IMR-90 (cell line): Measurements from ENCODE around the gene CDHR1. TPM values are rescaled to one million over a fixed set of nuclear protein-coding genes. Genes with fewer than 3 reads are reported as not detected.

ENCODE experiments used
- ATAC-seq: fragments of 200-7000 bp; cut with Tn5 transposase; 2 replicates; pipeline ENCODE4 v1.9.1; 2020; ENCODE audit warnings: low read depth, mild to moderate bottlenecking, moderate library complexity
- BruUV-seq: library from RNA; stranded (reverse); fragments of 400-500 nt; replicated peaks from 2 replicates; lab custom pipeline; 2021; lab: Mats Ljungman, UMichigan
- CTCF ChIA-PET: fragments of 300-600 bp; formaldehyde crosslinking; extraction: SDS; loops from one replicate; lab custom pipeline; 2021; ENCODE audit warnings: antibody characterized with exemption; lab: Yijun Ruan, JAX
- POLR2A ChIA-PET: fragments of 300-600 bp; sonication (Branson Sonifier 250); formaldehyde crosslinking; loops from one replicate; lab custom pipeline; 2022; ENCODE audit warnings: antibody characterized with exemption; ENCODE audit not compliant: unreplicated experiment; lab: Charles Lee
- DNase-seq: peaks from one replicate; pipeline ENCODE4 v3.0.0; 2013
- H2AFZ ChIP-seq: replicated peaks from 2 replicates; pipeline ENCODE3; 2013; ENCODE audit warnings: low read length, mild to moderate bottlenecking; ENCODE audit not compliant: poor library complexity
- H2AK5ac ChIP-seq: 2 replicates; pipeline ENCODE4 v1.6.1; 2013; ENCODE audit warnings: low read depth, low read length, inconsistent platforms
- H2AK9ac ChIP-seq: replicated peaks from 2 replicates; pipeline ENCODE3; 2013; ENCODE audit warnings: mild to moderate bottlenecking, low read depth, low read length, moderate library complexity; ENCODE audit not compliant: poor library complexity
- H2BK120ac ChIP-seq: 2 replicates; pipeline ENCODE4 v1.6.1; 2013; ENCODE audit warnings: low read depth, low read length, inconsistent platforms
- H2BK15ac ChIP-seq: 3 replicates; pipeline ENCODE4 v1.6.1; 2013; ENCODE audit warnings: low read depth, low read length, inconsistent platforms
- H2BK20ac ChIP-seq: 2 replicates; pipeline ENCODE4 v1.6.1; 2013; ENCODE audit warnings: low read depth, mild to moderate bottlenecking, inconsistent platforms, low read length, moderate library complexity
- H2BK5ac ChIP-seq: 2 replicates; pipeline ENCODE4 v1.6.1; 2013; ENCODE audit warnings: mild to moderate bottlenecking, low read depth, low read length, inconsistent platforms; ENCODE audit not compliant: poor library complexity, severe bottlenecking
- H3K14ac ChIP-seq: replicated peaks from 2 replicates; pipeline ENCODE4 v1.6.1; 2013; ENCODE audit warnings: low read depth, low read length, inconsistent platforms
- H3K18ac ChIP-seq: 2 replicates; pipeline ENCODE4 v1.6.1; 2013; ENCODE audit warnings: low read depth, low read length, control low read depth
- H3K23ac ChIP-seq: 2 replicates; pipeline ENCODE4 v1.6.1; 2013; ENCODE audit warnings: low read depth, low read length, inconsistent platforms
- H3K27ac ChIP-seq: 2 replicates; pipeline ENCODE4 v1.5.1; 2013; ENCODE audit warnings: mild to moderate bottlenecking, control low read depth, low read length; ENCODE audit not compliant: insufficient read depth
- H3K27me3 ChIP-seq: 2 replicates; pipeline ENCODE4 v1.6.1; 2013; ENCODE audit warnings: low read length; ENCODE audit not compliant: control insufficient read depth, insufficient read depth
- H3K36me3 ChIP-seq: 2 replicates; pipeline ENCODE4 v1.6.1; 2013; ENCODE audit warnings: low read length, mixed read lengths; ENCODE audit not compliant: control insufficient read depth, insufficient read depth
- H3K4ac ChIP-seq: 2 replicates; pipeline ENCODE4 v1.6.1; 2013; ENCODE audit warnings: low read depth, low read length, inconsistent platforms
- H3K4me1 ChIP-seq: 2 replicates; pipeline ENCODE4 v1.6.1; 2013; ENCODE audit warnings: low read length, mixed read lengths; ENCODE audit not compliant: control insufficient read depth, insufficient read depth
- H3K4me2 ChIP-seq: 2 replicates; pipeline ENCODE4 v1.6.1; 2013; ENCODE audit warnings: low read depth, mild to moderate bottlenecking, control low read depth, low read length, moderate library complexity
- H3K4me3 ChIP-seq: 2 replicates; pipeline ENCODE4 v1.5.1; 2013; ENCODE audit warnings: low read depth, mild to moderate bottlenecking, control low read depth, low read length, moderate library complexity; ENCODE audit not compliant: insufficient read depth
- H3K56ac ChIP-seq: 2 replicates; pipeline ENCODE4 v1.6.1; 2013; ENCODE audit warnings: low read length, inconsistent platforms; ENCODE audit not compliant: insufficient read depth; ENCODE audit errors: extremely low read depth
- H3K79me1 ChIP-seq, 2 experiments: 2 replicates each; pipeline ENCODE4 v1.6.1; 2013; ENCODE audit warnings: low read length in 2 of 2, inconsistent platforms in 1 of 2, low read depth in 1 of 2
- H3K9ac ChIP-seq: 2 replicates; pipeline ENCODE4 v1.6.1; 2013; ENCODE audit warnings: low read depth, low read length, control low read depth
- H3K9me1 ChIP-seq: 2 replicates; pipeline ENCODE4 v1.6.1; 2013; ENCODE audit warnings: low read length, inconsistent platforms; ENCODE audit not compliant: insufficient read depth
- H3K9me3 ChIP-seq: 2 replicates; pipeline ENCODE4 v1.6.1; 2013; ENCODE audit warnings: low read length; ENCODE audit not compliant: control insufficient read depth, insufficient read depth
- H4K20me1 ChIP-seq: 2 replicates; pipeline ENCODE4 v1.6.1; 2013; ENCODE audit warnings: low read length, inconsistent platforms; ENCODE audit not compliant: insufficient read depth
- H4K5ac ChIP-seq: 2 replicates; pipeline ENCODE4 v1.6.1; 2013; ENCODE audit warnings: mild to moderate bottlenecking, low read depth, low read length, control low read depth
- H4K8ac ChIP-seq, 2 experiments: 2 replicates each; pipeline ENCODE4 v1.6.1; 2013; ENCODE audit warnings: low read depth in 2 of 2, low read length in 2 of 2, control low read depth in 1 of 2, inconsistent platforms in 1 of 2
- H4K91ac ChIP-seq: 2 replicates; pipeline ENCODE4 v1.6.1; 2013; ENCODE audit warnings: low read depth, low read length, inconsistent platforms; ENCODE audit not compliant: insufficient read depth
- BHLHE40 ChIP-seq: fragments of 150-350 bp; IDR thresholded peaks from 2 replicates; pipeline ENCODE4 v1.6.1; 2016; ENCODE audit warnings: mild to moderate bottlenecking, low read depth, low read length
- CEBPB ChIP-seq: IDR thresholded peaks from 2 replicates; pipeline ENCODE4 v1.6.1; 2012; ENCODE audit warnings: low read depth, low read length, improper control_type of control experiment
- CHD1 ChIP-seq: IDR thresholded peaks from 2 replicates; pipeline ENCODE4 v1.6.1; 2012; ENCODE audit warnings: low read depth, low read length, improper control_type of control experiment
- FOS ChIP-seq: fragments of 150-350 bp; IDR thresholded peaks from 2 replicates; pipeline ENCODE4 v1.6.1; 2016; ENCODE audit warnings: low read depth, low read length
- MAFK ChIP-seq: IDR thresholded peaks from 2 replicates; pipeline ENCODE4 v1.6.1; 2012; ENCODE audit warnings: low read depth, low read length, improper control_type of control experiment
- MAZ ChIP-seq: IDR thresholded peaks from 2 replicates; pipeline ENCODE4 v1.6.1; 2012; ENCODE audit warnings: low read depth, mild to moderate bottlenecking, low read length, improper control_type of control experiment, moderate library complexity, borderline replicate concordance
- NFE2L2 ChIP-seq: fragments of 150-350 bp; IDR thresholded peaks from 2 replicates; pipeline ENCODE4 v1.6.1; 2016; ENCODE audit warnings: low read depth, mild to moderate bottlenecking, low read length
- POLR2A ChIP-seq: IDR thresholded peaks from 2 replicates; pipeline ENCODE4 v1.6.1; 2012; ENCODE audit warnings: mild to moderate bottlenecking, low read depth, low read length
- RFX5 ChIP-seq: IDR thresholded peaks from 2 replicates; pipeline ENCODE4 v1.8.0; 2012; ENCODE audit warnings: low read depth, mild to moderate bottlenecking, low read length, moderate library complexity
- SMC3 ChIP-seq: fragments of 150-350 bp; IDR thresholded peaks from 2 replicates; pipeline ENCODE4 v1.6.1; 2016; ENCODE audit warnings: low read depth, mild to moderate bottlenecking, antibody characterized with exemption, low read length, moderate library complexity
- WGBS, 2 experiments: methylation state at CpG; one replicate each; pipeline versions ENCODE4 v1.1.5 to v1.1.7; 2013; ENCODE audit warnings: missing lambda C conversion rate in 2 of 2; ENCODE audit not compliant: insufficient read length in 1 of 2; ENCODE audit errors: extremely low coverage in 2 of 2; 5-methylcytosine and 5-hydroxymethylcytosine counted together
- dilution Hi-C: fragments of 300-500 bp; cut with HindIII; formaldehyde crosslinking; loops from one replicate; pipeline ENCODE4 v1.14.3; 2018; ENCODE audit warnings: low sequenced_read_pairs; ENCODE audit not compliant: unreplicated experiment
- in situ Hi-C: fragments of 300-500 bp; cut with MboI; formaldehyde crosslinking; loops from 3 replicates; pipeline ENCODE4 v1.14.3; 2019; ENCODE audit warnings: low sequenced_read_pairs, inconsistent platforms, mixed read lengths
- intact Hi-C: fragments of 100-400 bp; cut with micrococcal nuclease; formaldehyde crosslinking; loops from 2 replicates; pipeline ENCODE4 v1.10.0; 2022
- polyA plus RNA-seq, 3 experiments: library from polyadenylated mRNA; depleted of rRNA; stranded (reverse); fragments of >200 nt; gene quantifications; 2 replicates each; pipeline ENCODE4 v1.2.3, GENCODE V29; 2012; ENCODE audit warnings: low replicate concordance in 1 of 3
- total RNA-seq: library from RNA; depleted of rRNA; stranded (reverse); fragments of >200 nt; gene quantifications from 2 replicates; pipeline ENCODE4 v1.2.3, GENCODE V29; 2012
- TF ChIP-seq, protein P1 (sequence below): fragments of 150-350 bp; IDR thresholded peaks from 2 replicates; pipeline ENCODE4 v1.6.1; 2017; ENCODE audit warnings: mild to moderate bottlenecking, antibody characterized with exemption, low read length, low read depth
- TF ChIP-seq, protein P2 (sequence below): fragments of 150-350 bp; IDR thresholded peaks from 2 replicates; pipeline ENCODE4 v1.6.1; 2016; ENCODE audit warnings: low read depth, mild to moderate bottlenecking, low read length, moderate library complexity, borderline replicate concordance

The CDHR1 gene
- total and polyA plus RNA-seq, 2 of the 4 experiments (the other 2 are of a cell fraction) = not detected

DNA sequence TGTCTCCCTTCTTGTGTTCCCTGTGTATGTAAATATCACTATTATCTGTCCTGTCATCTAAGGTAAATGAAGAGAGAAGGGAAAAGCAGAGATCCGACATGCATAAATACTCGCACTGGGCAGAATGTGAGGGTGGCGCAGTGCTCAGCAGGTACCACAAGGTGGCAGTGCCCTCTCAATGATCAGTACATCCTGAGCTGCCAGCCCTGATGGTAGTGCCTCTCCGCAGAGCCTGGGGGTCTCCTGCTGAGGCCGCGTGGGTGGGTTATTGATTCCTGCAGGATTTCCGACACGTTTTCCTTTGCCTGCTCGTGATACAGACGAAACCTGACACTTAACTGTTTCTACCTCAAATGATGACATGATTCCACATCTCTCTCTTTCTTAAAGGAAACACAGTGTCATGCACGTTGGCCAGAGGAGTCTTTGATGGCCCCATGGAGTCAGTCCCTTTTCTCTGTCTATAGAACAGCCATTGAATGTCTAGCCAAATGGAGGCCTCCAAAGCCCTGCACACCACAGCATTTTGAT, 70.3 kb downstream of the CDHR1 start (continued):
- TF ChIP-seq, protein P1, sequence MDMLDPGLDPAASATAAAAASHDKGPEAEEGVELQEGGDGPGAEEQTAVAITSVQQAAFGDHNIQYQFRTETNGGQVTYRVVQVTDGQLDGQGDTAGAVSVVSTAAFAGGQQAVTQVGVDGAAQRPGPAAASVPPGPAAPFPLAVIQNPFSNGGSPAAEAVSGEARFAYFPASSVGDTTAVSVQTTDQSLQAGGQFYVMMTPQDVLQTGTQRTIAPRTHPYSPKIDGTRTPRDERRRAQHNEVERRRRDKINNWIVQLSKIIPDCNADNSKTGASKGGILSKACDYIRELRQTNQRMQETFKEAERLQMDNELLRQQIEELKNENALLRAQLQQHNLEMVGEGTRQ = no peak

DNA sequence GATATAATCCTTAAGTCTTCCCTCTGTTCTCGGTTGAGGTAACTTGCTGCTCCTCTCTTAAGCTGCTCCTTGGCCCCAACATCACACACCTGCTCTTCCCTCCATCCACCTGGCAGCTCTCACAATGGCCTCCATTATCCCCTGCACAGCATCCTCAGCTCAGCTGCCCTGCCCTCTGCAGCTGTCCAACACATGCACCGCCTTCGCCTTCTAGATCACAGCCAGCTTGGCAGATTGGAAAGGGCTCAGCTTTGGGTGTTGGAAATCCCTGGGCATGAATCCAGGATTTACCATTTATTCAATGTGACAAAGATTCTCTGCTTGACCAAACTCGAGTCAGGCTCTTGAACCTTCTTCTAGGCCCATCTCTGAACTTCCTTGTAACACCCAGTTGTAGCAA, 71.1 kb downstream of the CDHR1 start:
- no peak overlapping the region for H3K27ac ChIP-seq
- 0 out of 3 replicates have a peak overlapping the region, but pooled peaks have one; percentile 27 for H2BK15ac ChIP-seq
- H3K14ac ChIP-seq = no peak overlapping the region
- H2AK9ac ChIP-seq = no peak overlapping the region
- H2AK5ac ChIP-seq = no peak overlapping the region
- H3K9ac ChIP-seq = no peak overlapping the region
- peak overlapping the region; percentile 28 for H2AFZ ChIP-seq
- no peak overlapping the region for H3K23ac ChIP-seq
- no peak overlapping the region for H3K56ac ChIP-seq
- H3K4me1 ChIP-seq = peaks cover under 1% of the 10 kb centered on the region; the same call in 1 of the 2 replicates
- ATAC-seq (no peak), DNase-seq (no peak)
- H2BK5ac ChIP-seq = no peak overlapping the region
- no peak overlapping the region; the same call in 1 of the 2 replicates for H3K4ac ChIP-seq
- in situ Hi-C loops = loop anchor here (5.0 to 10.0 kb wide), 2 partner anchors 99 to 267 kb away; no protein-coding TSS in a partner anchor
- H4K20me1 ChIP-seq = no peaks in the 10 kb centered on the region
- no peak overlapping the region for H4K5ac ChIP-seq
- H4K91ac ChIP-seq = no peak overlapping the region
- H3K9me3 ChIP-seq = no peaks in the 10 kb centered on the region
- no peak overlapping the region for H3K4me3 ChIP-seq
- peaks cover 3% of the 10 kb centered on the region; the same call in 1 of the 2 replicates for H3K27me3 ChIP-seq
- H2BK120ac ChIP-seq = peak overlapping the region; percentile 38
- CTCF ChIA-PET = interaction anchor here (0.8 to 5.4 kb wide), 2 partner anchors 64 to 272 kb away, joined by 3 to 54 read pairs; no protein-coding TSS in a partner anchor
- dilution Hi-C loops = no loop called here
- H3K9me1 ChIP-seq = no peaks in the 10 kb centered on the region; the same call in 1 of the 2 replicates
- H3K36me3 ChIP-seq = no peaks in the 10 kb centered on the region
- POLR2A ChIA-PET = no interaction called here
- H3K79me1 ChIP-seq = no peaks in the 10 kb centered on the region
- 67% methylated on average over 1 of the region's 4 CpGs; no CpG with 5 or more reads in 1 of the 2 experiments for WGBS, 2 experiments
- peak overlapping the region; percentile 29 for H2BK20ac ChIP-seq
- H3K4me2 ChIP-seq = no peak overlapping the region
- H3K18ac ChIP-seq = no peak overlapping the region
- intact Hi-C loops = loop anchor here (2.0 to 5.0 kb wide), 3 partner anchors 62 to 109 kb away; partner anchors contain the start of gene CCSER2
- no TSS peak for BruUV-seq
- no peak overlapping the region for H4K8ac ChIP-seq
- TF ChIP-seq, protein P2, sequence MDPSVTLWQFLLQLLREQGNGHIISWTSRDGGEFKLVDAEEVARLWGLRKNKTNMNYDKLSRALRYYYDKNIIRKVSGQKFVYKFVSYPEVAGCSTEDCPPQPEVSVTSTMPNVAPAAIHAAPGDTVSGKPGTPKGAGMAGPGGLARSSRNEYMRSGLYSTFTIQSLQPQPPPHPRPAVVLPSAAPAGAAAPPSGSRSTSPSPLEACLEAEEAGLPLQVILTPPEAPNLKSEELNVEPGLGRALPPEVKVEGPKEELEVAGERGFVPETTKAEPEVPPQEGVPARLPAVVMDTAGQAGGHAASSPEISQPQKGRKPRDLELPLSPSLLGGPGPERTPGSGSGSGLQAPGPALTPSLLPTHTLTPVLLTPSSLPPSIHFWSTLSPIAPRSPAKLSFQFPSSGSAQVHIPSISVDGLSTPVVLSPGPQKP = no peak
- no peak for TF ChIP-seq FOS
- TF ChIP-seq CHD1 = no peak
- no peak for TF ChIP-seq MAFK
- no peak for TF ChIP-seq SMC3
- no peak for TF ChIP-seq POLR2A
- TF ChIP-seq NFE2L2 = no peak
- no peak for TF ChIP-seq MAZ
- no peak for TF ChIP-seq RFX5
- no peak for TF ChIP-seq CEBPB
- TF ChIP-seq BHLHE40 = no peak
- TF ChIP-seq, protein P1 = no peak
